Measurements from ENCODE around the gene RAC2.
"Not testable (repeated sequence)": the region's sequence is repeated elsewhere in the genome, so short reads cannot be mapped to it uniquely, and the experiment has no call there.

Gene RAC2

GRCh38 chr22:37233371-37233750, 10.7 kb downstream of the RAC2 start:
- FAIRE-seq = not testable (repeated sequence)

- FAIRE-seq = no peak
Observed at GRCh38 chr22:37232140-37232998, 11.7 kb downstream of the RAC2 start.

- FAIRE-seq = no peak
Observed at GRCh38 chr22:37231406-37232139, 12.5 kb downstream of the RAC2 start.

GRCh38 chr22:37230673-37231405, 13.2 kb downstream of the RAC2 start:
- FAIRE-seq = no peak

- no peak for FAIRE-seq
Observed at GRCh38 chr22:37229805-37230672, 14.0 kb downstream of the RAC2 start.

- no peak for FAIRE-seq
Observed at GRCh38 chr22:37229012-37229804, 14.9 kb downstream of the RAC2 start.

GRCh38 chr22:37228106-37229011, 15.7 kb downstream of the RAC2 start:
- FAIRE-seq = no peak

GRCh38 chr22:37226514-37226913, 17.6 kb downstream of the RAC2 start:
- no peak for FAIRE-seq

GRCh38 chr22:37226087-37226486, 18.0 kb downstream of the RAC2 start:
- no peak for FAIRE-seq

- no peak for FAIRE-seq
Observed at GRCh38 chr22:37225481-37225880, 18.6 kb downstream of the RAC2 start.

GRCh38 chr22:37224757-37225420, 19.2 kb downstream of the RAC2 start:
- FAIRE-seq = no peak

- FAIRE-seq = no peak
Observed at GRCh38 chr22:37223965-37224551, 20.0 kb downstream of the RAC2 start.

- FAIRE-seq = no peak
Observed at GRCh38 chr22:37222440-37222971, 21.6 kb downstream of the RAC2 start.

- FAIRE-seq = no peak
Observed at GRCh38 chr22:37221424-37222333, 22.4 kb downstream of the RAC2 start.

- no peak for FAIRE-seq
Observed at GRCh38 chr22:37220543-37220981, 23.5 kb downstream of the RAC2 start.

GRCh38 chr22:37219533-37219932, 24.5 kb downstream of the RAC2 start:
- FAIRE-seq = no peak

- no peak for FAIRE-seq
Observed at GRCh38 chr22:37218771-37219411, 25.2 kb downstream of the RAC2 start.

GRCh38 chr22:37218399-37218770, 25.7 kb downstream of the RAC2 start:
- FAIRE-seq = no peak
